ENCODE results near the gene NBAS.

NBAS gene

DNA sequence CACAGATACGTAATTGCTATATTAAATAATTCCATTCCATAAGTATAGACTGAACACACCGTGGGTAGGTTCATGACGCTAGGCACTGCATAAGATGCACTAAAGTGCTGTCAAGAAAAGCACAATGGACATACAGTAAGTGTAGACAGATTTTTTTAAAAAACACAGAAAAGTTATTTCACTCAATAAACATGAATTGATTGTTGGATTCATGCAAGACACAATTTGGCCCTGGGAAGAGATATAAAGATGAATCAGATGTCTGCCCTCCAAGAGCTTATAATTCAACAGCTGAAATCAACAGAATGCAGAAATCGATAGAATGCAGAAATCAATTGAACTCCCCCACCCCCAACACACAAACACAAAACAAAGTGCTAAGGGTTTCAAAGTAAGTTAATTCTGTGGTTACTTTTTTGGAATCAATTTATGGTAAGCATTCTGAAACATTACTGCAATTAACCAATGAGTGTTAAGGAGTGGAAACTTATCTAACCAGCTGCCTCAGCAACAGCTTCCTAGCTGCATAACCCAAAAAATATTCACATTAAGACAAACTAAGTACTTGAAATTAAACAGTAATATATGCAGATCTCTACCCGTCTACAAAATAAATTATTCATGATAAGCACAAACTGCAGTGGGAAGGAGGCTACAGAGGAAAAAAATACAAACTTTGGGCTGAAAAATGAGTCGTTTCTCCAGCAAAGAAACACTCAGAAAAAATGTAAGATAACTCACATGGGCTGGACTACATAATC lies 1.6 kb downstream of the NBAS start:
- Histone ChIP-seq H3K4me3 (ENCODE audit: control insufficient read depth in 1 of 7, extremely low read depth in 1 of 7, insufficient read depth in 4 of 7, low read depth in 2 of 7, low read length in 6 of 7) (peak overlapping the region in 5 of 7 experiments; percentile 85 to 99 (median 92)), H3K27me3 (replicated peaks in 2 of 5; ENCODE audit: control insufficient read depth in 4 of 5, insufficient read depth in 5 of 5, low read length in 4 of 5) (no peaks in the 10 kb centered on the region), H3K4me1 (ENCODE audit: control extremely low read depth in 1 of 4, control insufficient read depth in 4 of 4, insufficient read depth in 4 of 4, low read length in 3 of 4) (peaks cover 9 to 32% (median 22%) of the 10 kb centered on the region in 4 experiments), H3K27ac (ENCODE audit: insufficient read depth in 1 of 2, low read depth in 1 of 2, low read length in 2 of 2, poor library complexity in 1 of 2, severe bottlenecking in 2 of 2) (peak overlapping the region in 1 of 2 experiments; percentile 89), H3K36me3 (ENCODE audit: control insufficient read depth in 4 of 4, insufficient read depth in 4 of 4, low read length in 3 of 4) (peaks cover 2 to 7% (median 3%) of the 10 kb centered on the region in 4 experiments), H3K9me3 (ENCODE audit: control extremely low read depth in 1 of 5, control insufficient read depth in 4 of 5, insufficient read depth in 2 of 5, low read depth in 1 of 5, low read length in 4 of 5) (no peaks in the 10 kb centered on the region)
- ChIA-PET CTCF (interaction anchor here (1.2 to 1.3 kb wide), 2 partner anchors 13 to 18 kb away, joined by 3 to 4 read pairs; no protein-coding TSS in a partner anchor), POLR2A (interaction anchor here (0.6 kb wide), 1 partner anchor 18 kb away, joined by 3 read pairs; no protein-coding TSS in a partner anchor)
- no peak for DNase-seq
- whole genome bisulfite sequencing (ENCODE audit: insufficient coverage), result 90% methylated on average over 3 of the region's 6 CpGs

DNA sequence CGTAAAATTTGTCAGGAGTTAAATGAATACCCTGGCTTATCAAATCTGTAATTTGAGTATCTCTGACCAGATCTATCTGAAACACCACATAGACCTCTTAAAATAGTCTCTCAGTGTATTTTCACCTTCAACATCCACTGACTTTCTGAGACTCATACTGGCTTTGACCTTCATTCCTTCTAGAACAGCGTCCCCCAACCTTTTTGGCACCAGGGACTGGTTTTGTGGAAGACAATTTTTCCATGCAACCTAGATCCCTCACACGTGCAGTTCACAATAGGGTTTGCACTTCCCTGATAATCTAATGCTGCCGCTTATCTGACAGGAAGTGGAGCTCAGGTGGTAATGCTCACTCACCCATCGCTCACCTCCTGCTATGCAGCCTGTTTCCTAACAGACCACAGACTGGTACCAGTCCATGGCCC lies 3.2 kb downstream of the NBAS start:
- no peak overlapping the region for H3K27ac ChIP-seq (ENCODE audit: insufficient read depth in 1 of 2, low read depth in 1 of 2, low read length in 2 of 2, poor library complexity in 1 of 2, severe bottlenecking in 2 of 2)
- H3K4me1 ChIP-seq (ENCODE audit: control extremely low read depth in 1 of 4, control insufficient read depth in 4 of 4, insufficient read depth in 4 of 4, low read length in 3 of 4), result peaks cover 9 to 32% (median 22%) of the 10 kb centered on the region in 4 experiments
- POLR2A ChIA-PET, result no interaction called here
- peak in 2 of 3 donors; percentile 12 to 43 for DNase-seq
- CTCF ChIA-PET, result interaction anchor here (0.7 to 1.0 kb wide), 2 partner anchors 19 to 44 kb away, joined by 3 read pairs; no protein-coding TSS in a partner anchor
- 43% methylated on average over 5 of the region's 5 CpGs for WGBS (ENCODE audit: insufficient coverage)
- peaks cover 4 to 10% (median 5%) of the 10 kb centered on the region in 4 experiments for H3K36me3 ChIP-seq (ENCODE audit: control insufficient read depth in 4 of 4, insufficient read depth in 4 of 4, low read length in 3 of 4)
- peak overlapping the region in 1 of 7 experiments; percentile 21 for H3K4me3 ChIP-seq (ENCODE audit: control insufficient read depth in 1 of 7, extremely low read depth in 1 of 7, insufficient read depth in 4 of 7, low read depth in 2 of 7, low read length in 6 of 7)
- H3K27me3 ChIP-seq (replicated peaks in 2 of 5; ENCODE audit: control insufficient read depth in 4 of 5, insufficient read depth in 5 of 5, low read length in 4 of 5), result no peaks in the 10 kb centered on the region
- no peaks in the 10 kb centered on the region for H3K9me3 ChIP-seq (ENCODE audit: control extremely low read depth in 1 of 5, control insufficient read depth in 4 of 5, insufficient read depth in 2 of 5, low read depth in 1 of 5, low read length in 4 of 5)

DNA sequence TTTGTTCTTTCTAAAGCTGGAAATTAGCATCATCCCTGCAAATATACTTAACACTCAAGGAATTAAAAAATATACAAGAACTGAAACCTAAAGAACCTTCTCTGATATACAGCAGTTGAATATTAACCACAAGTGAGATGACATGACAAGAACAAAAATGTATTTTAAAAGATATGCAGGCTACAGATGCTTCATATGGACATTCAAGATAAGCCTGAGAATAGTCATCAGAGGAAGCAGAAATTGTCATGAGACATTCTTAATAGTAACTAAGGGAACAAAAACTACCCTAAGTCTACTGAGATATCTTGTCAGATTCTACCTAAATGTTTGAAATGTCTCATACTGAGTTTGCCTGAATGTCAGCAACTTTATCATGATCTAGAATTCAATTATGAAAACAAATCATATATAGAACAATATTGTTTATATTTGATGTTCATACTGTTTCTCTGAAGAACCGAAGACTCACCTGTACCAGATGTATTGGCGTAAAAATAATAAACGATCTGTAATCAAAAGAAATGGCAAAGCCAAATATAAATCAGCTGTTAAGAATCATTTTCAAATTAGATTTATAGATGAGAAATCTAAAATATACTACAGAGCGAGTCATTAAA lies 4.7 kb downstream of the NBAS start:
- POLR2A ChIA-PET, result no interaction called here
- Histone ChIP-seq H3K27ac (ENCODE audit: insufficient read depth in 1 of 2, low read depth in 1 of 2, low read length in 2 of 2, poor library complexity in 1 of 2, severe bottlenecking in 2 of 2) (peak overlapping the region; percentile 47 to 81), H3K27me3 (replicated peaks in 2 of 5; ENCODE audit: control insufficient read depth in 4 of 5, insufficient read depth in 5 of 5, low read length in 4 of 5) (no peaks in the 10 kb centered on the region), H3K36me3 (ENCODE audit: control insufficient read depth in 4 of 4, insufficient read depth in 4 of 4, low read length in 3 of 4) (peaks cover 7 to 15% (median 12%) of the 10 kb centered on the region in 4 experiments), H3K9me3 (ENCODE audit: control extremely low read depth in 1 of 5, control insufficient read depth in 4 of 5, insufficient read depth in 2 of 5, low read depth in 1 of 5, low read length in 4 of 5) (no peaks in the 10 kb centered on the region), H3K4me1 (ENCODE audit: control extremely low read depth in 1 of 4, control insufficient read depth in 4 of 4, insufficient read depth in 4 of 4, low read length in 3 of 4) (peaks cover 7 to 23% (median 17%) of the 10 kb centered on the region in 4 experiments), H3K4me3 (ENCODE audit: control insufficient read depth in 1 of 7, extremely low read depth in 1 of 7, insufficient read depth in 4 of 7, low read depth in 2 of 7, low read length in 6 of 7) (no peak overlapping the region)
- DNase-seq, result peak; percentile 53 to 87 (median 73)
- WGBS (ENCODE audit: insufficient coverage), result no CpG with 5 or more reads among the region's 4 CpGs
- CTCF ChIA-PET, result interaction anchor here (1.1 kb wide), 1 partner anchor 10 kb away, joined by 4 read pairs; no protein-coding TSS in a partner anchor

DNA sequence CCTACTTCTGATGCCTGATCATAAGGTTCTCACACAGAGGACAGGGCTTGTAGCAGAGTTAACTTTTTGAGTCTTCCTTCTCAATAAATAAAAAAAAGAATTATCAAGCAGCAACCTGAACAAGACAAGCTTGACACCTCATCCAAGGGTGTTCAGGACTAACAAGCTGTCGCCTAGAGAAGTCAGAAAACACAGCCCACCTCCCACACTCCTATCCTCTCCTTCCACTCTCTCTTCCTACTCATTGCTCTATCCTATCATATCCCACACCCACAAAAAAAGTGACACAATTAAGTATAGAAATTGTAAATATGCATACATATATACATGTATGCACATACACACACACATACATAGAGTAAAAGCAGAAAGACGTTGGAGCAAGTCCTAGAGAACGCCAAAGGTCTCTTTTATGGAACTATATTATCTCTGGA lies 5.4 kb downstream of the NBAS start:
- no peak overlapping the region for H3K4me3 ChIP-seq (ENCODE audit: control insufficient read depth in 1 of 7, extremely low read depth in 1 of 7, insufficient read depth in 4 of 7, low read depth in 2 of 7, low read length in 6 of 7)
- no CpG with 5 or more reads among the region's 3 CpGs for WGBS (ENCODE audit: insufficient coverage)
- peaks cover 6 to 23% (median 16%) of the 10 kb centered on the region in 4 experiments for H3K4me1 ChIP-seq (ENCODE audit: control extremely low read depth in 1 of 4, control insufficient read depth in 4 of 4, insufficient read depth in 4 of 4, low read length in 3 of 4)
- H3K27ac ChIP-seq (ENCODE audit: insufficient read depth in 1 of 2, low read depth in 1 of 2, low read length in 2 of 2, poor library complexity in 1 of 2, severe bottlenecking in 2 of 2), result peak overlapping the region; percentile 47 to 81
- peaks cover 7 to 15% (median 12%) of the 10 kb centered on the region in 4 experiments for H3K36me3 ChIP-seq (ENCODE audit: control insufficient read depth in 4 of 4, insufficient read depth in 4 of 4, low read length in 3 of 4)
- peak in 1 of 3 donors; percentile 14 for DNase-seq
- H3K27me3 ChIP-seq (replicated peaks in 2 of 5; ENCODE audit: control insufficient read depth in 4 of 5, insufficient read depth in 5 of 5, low read length in 4 of 5), result no peaks in the 10 kb centered on the region
- no peaks in the 10 kb centered on the region for H3K9me3 ChIP-seq (ENCODE audit: control extremely low read depth in 1 of 5, control insufficient read depth in 4 of 5, insufficient read depth in 2 of 5, low read depth in 1 of 5, low read length in 4 of 5)
- POLR2A ChIA-PET, result no interaction called here
- CTCF ChIA-PET, result interaction anchor here (0.7 to 1.1 kb wide), 2 partner anchors 9 to 20 kb away, joined by 3 to 4 read pairs; no protein-coding TSS in a partner anchor

DNA sequence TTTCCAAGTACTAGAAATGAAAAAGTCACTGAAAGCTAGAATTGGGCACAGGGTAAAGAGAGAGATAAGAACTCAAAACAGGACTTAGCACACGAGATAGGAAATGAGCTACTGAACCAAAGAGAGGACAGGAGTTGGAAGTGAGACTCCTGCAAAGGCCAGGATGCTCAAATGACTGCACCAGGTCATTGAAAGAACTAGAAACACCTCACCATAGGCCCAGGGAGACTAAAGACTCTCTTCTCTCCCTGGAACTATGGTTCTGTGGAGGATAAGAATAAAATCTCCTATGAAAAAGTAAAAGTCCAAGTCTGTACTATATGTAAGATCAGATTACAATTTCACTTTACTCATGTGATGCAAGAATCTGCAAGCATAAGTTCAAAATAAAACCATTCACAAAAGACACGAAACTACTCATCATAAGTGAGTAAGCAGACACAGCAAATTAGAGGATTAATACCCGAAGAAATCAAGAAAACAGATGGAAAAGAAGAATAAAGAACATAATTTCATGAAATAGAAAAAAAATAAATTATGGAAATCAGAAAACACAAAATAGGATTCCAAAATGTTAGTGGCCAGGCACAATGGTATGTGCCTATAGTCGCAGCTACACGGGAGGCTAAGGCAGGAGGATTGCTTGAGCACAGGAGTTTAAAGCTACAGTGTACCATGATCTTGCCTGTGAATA lies 6.5 kb downstream of the NBAS start:
- Histone ChIP-seq H3K4me1 (ENCODE audit: control extremely low read depth in 1 of 4, control insufficient read depth in 4 of 4, insufficient read depth in 4 of 4, low read length in 3 of 4) (peaks cover 0 to 16% (median 11%) of the 10 kb centered on the region in 4 experiments), H3K9me3 (ENCODE audit: control extremely low read depth in 1 of 5, control insufficient read depth in 4 of 5, insufficient read depth in 2 of 5, low read depth in 1 of 5, low read length in 4 of 5) (no peaks in the 10 kb centered on the region), H3K27me3 (replicated peaks in 2 of 5; ENCODE audit: control insufficient read depth in 4 of 5, insufficient read depth in 5 of 5, low read length in 4 of 5) (no peaks in the 10 kb centered on the region), H3K4me3 (ENCODE audit: control insufficient read depth in 1 of 7, extremely low read depth in 1 of 7, insufficient read depth in 4 of 7, low read depth in 2 of 7, low read length in 6 of 7) (no peak overlapping the region), H3K27ac (ENCODE audit: insufficient read depth in 1 of 2, low read depth in 1 of 2, low read length in 2 of 2, poor library complexity in 1 of 2, severe bottlenecking in 2 of 2) (peak overlapping the region in 1 of 2 experiments; percentile 81), H3K36me3 (ENCODE audit: control insufficient read depth in 4 of 4, insufficient read depth in 4 of 4, low read length in 3 of 4) (peaks cover 7 to 15% (median 12%) of the 10 kb centered on the region in 4 experiments)
- whole genome bisulfite sequencing (ENCODE audit: insufficient coverage), result 96% methylated on average over 3 of the region's 5 CpGs
- DNase-seq, result no peak
- CTCF ChIA-PET, result interaction anchor here (1.0 to 2.1 kb wide), 6 partner anchors 17 to 42 kb away, joined by 3 to 9 read pairs (median 4); no protein-coding TSS in a partner anchor
- POLR2A ChIA-PET, result no interaction called here

DNA sequence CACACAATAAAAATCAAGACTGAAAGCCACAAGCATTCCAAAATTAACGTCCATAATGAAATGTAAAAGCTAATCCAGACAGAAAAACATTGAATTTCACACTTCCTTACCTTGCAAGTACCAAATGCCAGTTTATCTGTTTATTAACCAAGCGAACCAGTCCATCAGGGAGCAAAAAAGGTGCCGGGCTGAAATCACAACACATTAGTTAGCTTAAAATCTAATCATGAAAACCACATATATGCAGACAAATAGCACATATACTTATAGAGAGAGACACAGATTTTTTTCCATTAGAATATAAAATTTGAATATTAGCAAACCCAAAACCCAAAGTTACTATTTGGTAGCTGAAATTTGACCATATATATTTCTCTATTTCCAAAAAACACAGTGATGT lies 7.2 kb downstream of the NBAS start:
- Histone ChIP-seq H3K9me3 (ENCODE audit: control extremely low read depth in 1 of 5, control insufficient read depth in 4 of 5, insufficient read depth in 2 of 5, low read depth in 1 of 5, low read length in 4 of 5) (no peaks in the 10 kb centered on the region), H3K4me1 (ENCODE audit: control extremely low read depth in 1 of 4, control insufficient read depth in 4 of 4, insufficient read depth in 4 of 4, low read length in 3 of 4) (peaks cover 0 to 9% (median 5%) of the 10 kb centered on the region in 4 experiments), H3K36me3 (ENCODE audit: control insufficient read depth in 4 of 4, insufficient read depth in 4 of 4, low read length in 3 of 4) (peaks cover 7 to 20% (median 14%) of the 10 kb centered on the region in 4 experiments), H3K27me3 (replicated peaks in 2 of 5; ENCODE audit: control insufficient read depth in 4 of 5, insufficient read depth in 5 of 5, low read length in 4 of 5) (no peaks in the 10 kb centered on the region), H3K27ac (ENCODE audit: insufficient read depth in 1 of 2, low read depth in 1 of 2, low read length in 2 of 2, poor library complexity in 1 of 2, severe bottlenecking in 2 of 2) (peak overlapping the region in 1 of 2 experiments; percentile 81), H3K4me3 (ENCODE audit: control insufficient read depth in 1 of 7, extremely low read depth in 1 of 7, insufficient read depth in 4 of 7, low read depth in 2 of 7, low read length in 6 of 7) (no peak overlapping the region)
- POLR2A ChIA-PET, result no interaction called here
- CTCF ChIA-PET, result interaction anchor here (1.0 to 2.1 kb wide), 6 partner anchors 16 to 42 kb away, joined by 3 to 9 read pairs (median 4); no protein-coding TSS in a partner anchor
- WGBS (ENCODE audit: insufficient coverage), result no CpG with 5 or more reads among the region's 3 CpGs
- DNase-seq, result no peak

All from common myeloid progenitor, CD34-positive (primary cell).